ENCODE measurements around the gene BCAS1.

DNA sequence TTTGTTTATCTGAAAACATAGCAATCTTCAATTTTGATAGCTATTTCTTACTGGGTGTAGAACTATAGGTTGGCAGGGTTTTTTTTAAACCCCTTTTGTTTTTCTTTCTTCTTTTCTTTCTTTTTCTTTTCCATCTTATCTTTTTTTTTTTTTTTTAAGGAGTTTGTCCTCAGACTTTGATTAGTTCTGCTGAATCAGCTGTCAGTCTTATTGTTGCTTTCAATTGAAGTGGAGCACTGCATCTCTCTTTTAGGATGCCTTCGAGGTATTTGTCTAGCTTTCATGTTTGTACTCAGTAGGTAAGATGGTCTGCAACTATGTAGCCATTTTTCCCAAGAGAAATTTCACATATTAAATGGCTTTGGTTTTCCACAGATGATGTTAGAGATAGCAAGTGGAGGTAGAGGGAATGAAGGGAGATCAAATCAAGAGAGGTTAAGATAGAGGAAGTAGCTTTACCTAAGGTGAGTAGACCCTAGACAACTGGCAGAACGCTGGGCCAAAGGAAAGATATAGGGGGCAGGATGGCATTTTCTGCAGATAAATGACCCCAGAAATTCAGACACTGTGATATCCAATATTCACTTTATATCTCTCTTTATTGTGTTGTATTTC is 137.1 kb downstream of the BCAS1 start:
- TF ChIP-seq, protein P1, sequence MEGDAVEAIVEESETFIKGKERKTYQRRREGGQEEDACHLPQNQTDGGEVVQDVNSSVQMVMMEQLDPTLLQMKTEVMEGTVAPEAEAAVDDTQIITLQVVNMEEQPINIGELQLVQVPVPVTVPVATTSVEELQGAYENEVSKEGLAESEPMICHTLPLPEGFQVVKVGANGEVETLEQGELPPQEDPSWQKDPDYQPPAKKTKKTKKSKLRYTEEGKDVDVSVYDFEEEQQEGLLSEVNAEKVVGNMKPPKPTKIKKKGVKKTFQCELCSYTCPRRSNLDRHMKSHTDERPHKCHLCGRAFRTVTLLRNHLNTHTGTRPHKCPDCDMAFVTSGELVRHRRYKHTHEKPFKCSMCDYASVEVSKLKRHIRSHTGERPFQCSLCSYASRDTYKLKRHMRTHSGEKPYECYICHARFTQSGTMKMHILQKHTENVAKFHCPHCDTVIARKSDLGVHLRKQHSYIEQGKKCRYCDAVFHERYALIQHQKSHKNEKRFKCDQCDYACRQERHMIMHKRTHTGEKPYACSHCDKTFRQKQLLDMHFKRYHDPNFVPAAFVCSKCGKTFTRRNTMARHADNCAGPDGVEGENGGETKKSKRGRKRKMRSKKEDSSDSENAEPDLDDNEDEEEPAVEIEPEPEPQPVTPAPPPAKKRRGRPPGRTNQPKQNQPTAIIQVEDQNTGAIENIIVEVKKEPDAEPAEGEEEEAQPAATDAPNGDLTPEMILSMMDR (conservative IDR thresholded peaks at IDR 0.05): no peak
- TF ChIP-seq EZH2 (IDR thresholded peaks at IDR 0.05; ENCODE audit: low read depth): no peak
